ENCODE measurements around the gene GPR89A.
"Not testable (repeated sequence)": the region's sequence is repeated elsewhere in the genome, so short reads cannot be mapped to it uniquely, and the experiment has no call there.

GPR89A gene

DNA sequence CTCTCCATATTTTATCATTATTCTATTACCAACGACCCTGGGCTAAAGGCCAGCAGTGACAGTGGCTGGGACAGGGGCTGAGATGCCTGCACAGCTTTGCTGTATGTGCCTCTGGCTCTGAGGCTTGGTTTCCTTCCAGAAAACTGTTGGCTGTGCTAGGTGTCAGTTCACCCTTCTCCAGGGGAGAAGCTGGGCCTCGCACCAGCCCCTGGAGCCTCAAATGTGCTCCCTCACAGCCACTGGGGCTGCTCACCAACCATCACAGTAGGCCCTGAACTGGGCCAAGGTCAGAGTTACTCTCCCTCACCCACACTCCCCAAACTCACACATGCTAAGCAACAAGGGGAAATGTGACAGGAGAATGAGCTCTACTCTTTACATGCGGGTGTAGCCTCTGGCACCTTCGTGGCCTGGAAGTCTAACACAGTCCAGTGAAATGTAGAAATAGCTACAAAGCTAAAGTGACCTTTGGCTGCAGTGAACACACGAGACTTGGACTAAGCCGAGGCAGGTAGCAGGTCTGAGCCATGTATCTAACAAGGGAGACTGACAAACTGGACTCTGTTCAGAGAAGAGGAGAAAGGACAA is 106.8 kb downstream of the GPR89A start:
- DNase-seq, result no peak
- intact Hi-C loops (cut with DNase I), result no loop called here

DNA sequence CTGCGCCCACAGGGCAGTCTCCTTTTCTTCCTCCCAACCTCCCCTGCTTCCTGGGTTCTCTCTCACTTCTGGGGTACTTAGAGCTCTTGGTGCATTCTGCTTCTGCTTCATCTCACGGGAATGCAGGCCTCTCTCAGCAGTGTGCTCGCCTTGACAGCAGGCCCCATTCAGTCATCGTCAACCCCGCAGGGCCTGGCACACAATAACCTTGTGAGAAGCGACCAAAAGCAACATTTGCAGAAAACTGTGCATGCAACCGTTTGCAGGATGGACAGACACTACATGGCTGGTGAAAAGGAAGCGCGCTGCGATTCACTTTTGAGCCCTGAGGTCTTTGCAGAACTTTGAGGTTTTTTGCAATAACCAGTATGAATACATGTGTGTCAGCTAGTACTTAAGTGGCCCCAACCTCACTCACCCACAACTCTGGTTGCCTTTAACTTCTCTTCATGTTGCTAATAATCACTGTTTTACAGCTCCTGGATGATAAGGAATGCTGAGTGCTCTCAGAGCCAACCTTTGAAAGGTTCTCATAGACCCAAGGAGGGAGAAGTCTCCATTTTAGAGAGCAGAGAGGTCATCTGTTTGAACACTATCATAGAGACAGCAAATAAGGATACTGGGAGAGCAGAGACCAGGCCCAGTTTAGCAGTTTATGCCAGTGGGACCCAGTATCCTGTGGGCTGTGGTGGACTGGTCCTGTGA is 109.0 kb downstream of the GPR89A start:
- intact Hi-C loops (cut with DNase I), result no loop called here

DNA sequence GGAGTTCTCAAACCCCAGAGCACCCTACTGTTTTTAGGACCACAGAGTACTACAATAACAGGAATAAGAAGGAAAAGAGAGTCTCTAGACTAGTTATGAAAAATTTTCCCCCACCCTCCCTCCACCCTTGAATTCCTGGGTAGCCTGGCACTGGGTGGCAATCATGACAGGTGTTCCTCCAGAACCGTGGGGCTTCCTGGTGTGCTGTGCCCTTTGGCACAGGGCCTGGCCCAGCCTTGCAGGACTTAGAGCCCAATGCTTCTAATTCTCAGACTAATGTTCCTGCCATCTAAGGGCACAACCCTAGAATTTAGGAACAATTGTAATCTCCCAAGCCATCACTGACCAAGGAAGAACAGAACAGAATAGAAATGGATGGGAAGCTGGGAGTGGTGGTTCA is 110.0 kb downstream of the GPR89A start:
- intact Hi-C loops (cut with DNase I), result no loop called here
- no peak for DNase-seq

More for the DNA sequence above, 109.0 kb downstream of the GPR89A start:
- no peak for DNase-seq

DNA sequence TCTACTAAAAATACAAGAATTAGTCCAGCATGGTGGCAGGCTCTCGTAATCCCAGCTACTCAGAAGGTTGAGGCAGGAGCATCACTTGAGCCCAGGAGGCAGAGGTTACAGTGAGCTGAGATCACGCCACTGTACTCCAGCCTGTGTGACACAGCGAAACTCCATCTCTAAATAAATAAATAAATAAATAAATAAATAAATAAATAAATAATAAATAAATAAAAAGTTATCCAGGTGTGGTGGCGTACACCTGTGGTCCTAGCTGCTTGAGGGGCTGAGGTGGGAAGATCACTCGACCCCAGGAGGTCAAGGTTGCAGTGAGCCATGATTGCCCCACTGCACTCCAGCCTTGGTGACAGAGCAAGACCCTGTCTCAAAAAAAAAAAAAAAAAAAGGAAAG is 110.7 kb downstream of the GPR89A start:
- not testable (repeated sequence) for DNase-seq

DNA sequence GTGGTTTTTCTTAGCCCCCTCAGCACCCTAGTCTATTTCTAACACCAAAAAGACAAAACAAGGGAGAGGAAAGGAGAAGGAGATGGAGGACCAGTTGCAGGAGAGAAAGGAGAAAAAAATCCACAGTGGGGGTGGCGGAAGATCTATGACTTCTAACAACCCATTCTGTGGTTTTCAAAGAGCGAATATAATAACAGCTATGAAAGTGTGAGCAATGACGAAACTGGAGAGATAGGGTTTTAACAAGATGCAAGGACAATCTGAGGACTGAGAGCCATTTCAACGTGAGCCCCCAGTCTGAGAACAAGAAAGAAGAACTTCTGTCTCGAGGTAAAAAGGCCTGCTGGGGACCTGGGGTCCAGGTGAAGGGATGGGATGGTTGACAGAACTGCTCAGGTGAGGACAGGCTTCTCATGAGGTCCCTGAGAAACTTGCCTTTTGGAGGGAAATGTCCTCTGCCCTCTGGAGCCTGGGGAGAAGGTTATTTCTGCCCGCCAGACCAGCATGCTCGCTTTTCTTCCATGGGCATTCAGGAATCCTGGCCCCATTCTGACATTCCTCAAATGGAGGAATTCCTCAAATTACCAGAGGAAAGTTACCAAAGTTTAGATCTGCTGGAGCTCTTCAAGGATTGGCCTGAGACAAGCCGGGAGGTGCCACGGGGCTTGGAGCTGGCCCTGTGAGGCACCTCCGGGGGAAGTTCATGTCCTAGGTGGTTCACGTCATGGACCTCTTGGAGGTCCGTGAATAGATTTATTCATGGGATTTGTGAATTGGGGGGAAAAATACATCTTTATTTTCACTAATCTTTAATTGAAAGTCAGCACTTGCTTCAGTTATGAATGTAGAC is 111.7 kb downstream of the GPR89A start, which contains the start of gene CD160:
Gene CD160 (plus strand): TSS at position 270 of the 850 bp plus-strand sequence. CDS start 8,829 bp downstream, outside the sequence.
- intact Hi-C loops (cut with DNase I), result no loop called here
- DNase-seq, result no peak

More for the DNA sequence above, 110.7 kb downstream of the GPR89A start:
- intact Hi-C loops (cut with DNase I), result not testable (repeated sequence)

Data from posterior cingulate gyrus (tissue), 11 donors.